CD4-positive, alpha-beta T cell treated with Interferon alpha-2 for 1 hour (primary cell): Measurements from ENCODE around the gene DPAGT1.
"Not testable (repeated sequence)": the region's sequence is repeated elsewhere in the genome, so short reads cannot be mapped to it uniquely, and the experiment has no call there.

Source experiments
- DNase-seq, 2 donors: peaks; one replicate each; pipeline ENCODE4 v3.0.0-alpha.2; 2020 to 2022

DPAGT1 gene

GRCh38 chr11:119093942-119094815, 7.5 kb downstream of the DPAGT1 start:
- peak; percentile 23 to 51 for DNase-seq

- no peak for DNase-seq
Measured at GRCh38 chr11:119092880-119093842, 8.5 kb downstream of the DPAGT1 start.

DNA sequence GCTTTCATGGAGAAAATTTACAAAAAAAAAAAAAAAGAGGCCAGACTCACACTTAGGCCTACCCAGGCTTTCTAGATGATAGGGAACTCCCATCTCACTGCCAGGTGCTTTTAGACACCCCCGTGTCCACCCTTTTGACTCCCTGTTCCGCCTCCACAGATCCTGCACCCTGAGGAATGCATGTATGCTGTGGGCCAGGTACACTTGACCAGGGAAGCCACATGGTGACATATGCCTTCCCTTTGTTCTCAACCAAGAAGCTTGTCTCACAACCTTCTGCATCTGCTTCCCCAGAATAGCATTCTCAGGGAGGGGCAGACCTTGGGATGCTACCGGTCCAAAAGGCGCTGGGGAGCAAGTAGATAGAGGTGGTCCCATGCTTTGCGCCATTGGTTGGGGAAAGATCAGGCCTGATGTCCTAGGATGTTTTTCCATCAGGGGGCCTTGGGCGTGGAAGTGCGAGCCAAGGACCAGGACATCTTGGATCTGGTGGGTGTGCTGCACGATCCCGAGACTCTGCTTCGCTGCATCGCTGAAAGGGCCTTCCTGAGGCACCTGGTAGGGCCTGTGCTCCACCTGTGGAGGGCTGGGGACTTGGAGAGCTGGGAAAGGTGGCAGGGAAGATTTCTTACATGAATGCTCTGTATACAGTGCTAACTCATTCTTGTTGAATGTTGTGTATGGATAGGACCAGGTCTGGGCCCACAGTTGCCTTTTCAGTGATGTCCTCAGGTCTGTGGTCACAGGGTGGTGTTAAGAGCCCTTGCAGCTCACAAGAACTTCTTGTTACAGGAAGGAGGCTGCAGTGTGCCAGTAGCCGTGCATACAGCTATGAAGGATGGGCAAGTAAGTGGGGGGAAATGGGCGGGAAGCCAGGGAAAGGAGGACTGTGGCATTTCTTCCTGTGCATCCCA, 9.4 kb downstream of the DPAGT1 start:
- DNase-seq = no peak

GRCh38 chr11:119091178-119091577, 10.5 kb downstream of the DPAGT1 start:
- DNase-seq = no peak

DNA sequence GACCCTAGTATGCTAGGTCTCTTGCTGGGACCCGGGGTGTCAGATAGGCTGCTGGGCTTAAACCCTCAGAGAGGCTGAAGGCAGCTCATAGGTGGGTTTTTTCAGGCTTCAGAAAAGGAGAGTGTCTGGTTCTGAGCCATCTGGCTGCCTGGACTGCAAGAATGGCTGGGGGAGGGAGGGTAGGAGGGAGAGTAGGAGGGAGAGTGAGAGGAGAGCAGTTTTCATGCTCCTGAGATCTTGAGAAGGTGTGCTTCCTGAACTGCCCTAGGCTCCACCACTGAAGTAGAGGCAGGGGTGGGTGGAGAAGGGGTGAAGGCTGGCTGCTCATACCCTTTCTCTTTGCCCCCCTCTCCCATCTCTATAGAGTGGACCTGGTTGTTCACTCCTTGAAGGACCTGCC, 12.3 kb downstream of the DPAGT1 start:
- DNase-seq = no peak

- no peak for DNase-seq
Measured at GRCh38 chr11:119088406-119088805, 13.2 kb downstream of the DPAGT1 start.

DNA sequence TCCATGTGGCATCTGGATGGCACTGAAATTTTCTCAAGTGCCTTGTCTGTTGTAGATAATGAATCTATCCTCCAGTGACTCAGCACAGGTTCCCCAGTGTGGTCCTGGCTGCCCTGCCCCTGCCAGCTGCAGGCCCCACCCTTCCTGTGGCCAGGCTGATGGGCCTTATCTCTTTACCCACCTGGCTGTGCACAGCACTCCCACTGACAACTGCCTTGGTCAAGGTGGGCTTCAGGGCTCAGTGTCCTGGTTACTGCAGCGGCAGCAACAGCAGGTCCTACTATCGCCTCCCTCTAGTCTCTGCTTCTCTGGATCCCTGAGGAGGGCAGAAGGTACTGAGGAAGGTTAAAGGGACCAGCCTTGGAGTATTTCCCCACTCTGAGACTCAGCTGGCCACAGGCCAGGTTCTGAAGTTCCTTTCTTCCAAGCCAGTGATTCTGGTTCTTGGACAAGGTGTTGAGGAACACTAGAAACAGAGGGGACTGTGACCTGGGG, 13.9 kb downstream of the DPAGT1 start:
- DNase-seq = no peak

DNA sequence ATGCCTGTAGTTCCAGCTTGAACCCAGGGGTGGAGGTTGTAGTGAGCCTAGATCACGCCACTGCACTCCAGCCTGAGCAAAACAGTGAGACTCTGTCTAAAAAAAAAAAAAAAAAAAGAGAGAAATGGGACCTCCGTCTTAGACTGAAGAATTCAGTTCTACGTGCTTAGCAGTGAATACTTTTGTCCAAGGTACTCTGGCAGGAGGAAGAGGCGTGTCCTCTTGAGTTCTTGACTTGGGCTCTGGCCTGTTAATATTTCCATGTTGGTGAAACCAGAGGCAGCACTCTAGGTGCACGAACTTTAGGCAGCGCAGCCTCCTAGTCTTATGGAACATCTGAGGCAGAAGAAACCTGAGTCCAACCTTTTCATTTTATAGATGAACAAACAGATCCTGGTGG, 14.5 kb downstream of the DPAGT1 start:
- no peak for DNase-seq

DNA sequence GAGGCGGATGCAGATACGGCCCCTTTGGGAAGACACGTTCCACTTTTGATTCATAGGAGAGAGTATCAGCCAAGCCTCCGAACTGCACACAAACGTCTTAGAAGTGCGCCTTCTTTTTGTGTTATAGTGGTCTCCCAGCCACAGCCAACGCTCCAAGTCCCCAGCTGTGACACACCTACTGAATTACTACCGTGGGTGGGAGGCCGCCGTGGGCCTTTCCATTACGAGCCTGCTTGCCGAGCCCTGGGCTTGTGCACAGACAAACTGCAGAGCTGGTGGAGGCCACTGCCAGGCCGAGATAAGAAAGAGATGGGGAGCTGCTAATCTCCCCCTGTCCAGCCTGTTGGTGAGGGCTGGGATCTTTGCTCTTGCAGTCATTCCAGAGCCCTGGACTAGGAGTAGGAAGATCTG, 16.2 kb downstream of the DPAGT1 start:
- peak in 1 of 2 donors; percentile 22 for DNase-seq

GRCh38 chr11:119084663-119085436, 16.8 kb downstream of the DPAGT1 start, which contains the start of gene HMBS:
Gene HMBS (plus strand): TSS chr11:119084881. CDS start chr11:119085034, 153 bp downstream.
- DNase-seq = peak; percentile 91 to 94

GRCh38 chr11:119081682-119082260, 19.9 kb downstream of the DPAGT1 start:
- no peak for DNase-seq

DNA sequence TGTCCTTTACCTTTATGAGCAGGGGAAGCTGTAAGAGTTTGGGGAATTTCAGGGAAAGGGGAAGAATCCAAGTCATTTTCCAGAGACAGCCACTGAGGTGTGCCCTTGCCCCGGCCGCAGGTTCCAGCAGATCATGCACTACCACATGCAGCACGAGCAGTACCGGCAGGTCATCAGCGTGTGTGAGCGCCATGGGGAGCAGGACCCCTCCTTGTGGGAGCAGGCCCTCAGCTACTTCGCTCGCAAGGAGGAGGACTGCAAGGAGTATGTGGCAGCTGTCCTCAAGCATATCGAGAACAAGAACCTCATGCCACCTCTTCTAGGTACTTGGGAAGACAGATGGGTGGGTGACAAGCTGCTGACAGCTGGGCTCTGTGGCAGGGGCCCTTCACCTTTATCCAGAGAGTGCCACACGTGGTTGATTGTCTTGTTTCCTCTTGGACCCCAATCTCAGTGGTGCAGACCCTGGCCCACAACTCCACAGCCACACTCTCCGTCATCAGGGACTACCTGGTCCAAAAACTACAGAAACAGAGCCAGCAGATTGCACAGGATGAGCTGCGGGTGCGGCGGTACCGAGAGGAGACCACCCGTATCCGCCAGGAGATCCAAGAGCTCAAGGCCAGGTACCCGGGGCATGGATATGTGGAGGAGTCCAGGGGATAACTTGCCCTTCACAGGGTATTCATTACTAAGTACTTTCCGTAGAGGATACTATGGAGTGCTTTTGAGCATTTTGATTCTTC, 22.8 kb downstream of the DPAGT1 start:
- DNase-seq = no peak

DNA sequence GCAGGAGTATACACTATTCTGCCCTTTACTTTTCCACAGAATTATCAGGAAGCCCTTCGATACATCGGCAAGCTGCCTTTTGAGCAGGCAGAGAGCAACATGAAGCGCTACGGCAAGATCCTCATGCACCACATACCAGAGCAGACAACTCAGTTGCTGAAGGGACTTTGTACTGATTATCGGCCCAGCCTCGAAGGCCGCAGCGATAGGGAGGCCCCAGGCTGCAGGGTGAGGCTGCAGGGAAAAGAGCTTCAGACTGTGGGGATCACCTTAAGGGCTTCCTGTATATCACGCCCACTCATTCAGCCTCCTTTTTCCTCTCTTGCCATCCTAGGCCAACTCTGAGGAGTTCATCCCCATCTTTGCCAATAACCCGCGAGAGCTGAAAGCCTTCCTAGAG, 23.8 kb downstream of the DPAGT1 start:
- DNase-seq = no peak

DNA sequence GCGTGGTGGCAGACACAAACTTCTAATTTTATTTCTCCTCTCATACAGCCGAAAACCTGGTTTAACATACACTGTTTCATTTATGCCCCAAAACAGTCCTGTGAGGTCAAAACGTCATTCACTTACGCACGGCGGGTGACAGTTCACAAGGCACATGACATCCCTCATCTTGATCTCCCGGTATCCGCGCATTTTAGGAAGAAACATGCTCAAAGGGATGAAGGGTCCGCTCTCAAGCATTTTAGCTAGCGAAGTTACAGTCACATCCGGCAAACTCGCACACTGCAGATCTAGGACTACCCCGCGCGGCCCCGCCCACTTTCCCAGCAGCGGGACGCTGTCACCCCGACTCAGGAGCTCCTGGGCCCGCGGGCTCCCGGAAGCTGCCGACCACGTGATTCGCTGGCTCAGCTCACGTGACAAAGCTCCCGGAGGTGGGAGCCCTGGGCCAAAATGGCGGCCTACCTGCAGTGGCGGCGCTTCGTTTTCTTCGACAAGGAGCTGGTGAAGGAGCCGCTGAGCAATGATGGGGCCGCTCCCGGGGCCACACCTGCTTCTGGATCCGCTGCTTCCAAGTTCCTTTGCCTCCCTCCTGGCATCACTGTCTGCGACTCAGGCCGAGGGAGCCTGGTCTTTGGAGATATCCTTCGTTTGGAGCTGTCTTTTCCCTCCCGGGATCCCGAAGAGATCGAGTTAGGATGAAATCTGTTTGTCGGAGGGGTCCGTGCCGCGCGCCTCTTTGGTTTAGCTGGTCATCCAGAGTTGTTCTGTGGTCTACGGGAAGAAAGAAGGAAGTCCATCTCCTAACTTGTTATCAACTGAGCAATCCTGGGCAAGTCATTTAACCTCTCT, 34.1 kb downstream of the DPAGT1 start, which contains the start of gene VPS11:
TSS of gene VPS11 (plus strand) at position 448 of the 852 bp plus-strand sequence. CDS start at position 454, 6 bp downstream.
- DNase-seq = peak; percentile 97

GRCh38 chr11:119065369-119065768, 36.3 kb downstream of the DPAGT1 start:
- peak; percentile 54 to 69 for DNase-seq

GRCh38 chr11:119062779-119063178, 38.9 kb downstream of the DPAGT1 start:
- DNase-seq = no peak

DNA sequence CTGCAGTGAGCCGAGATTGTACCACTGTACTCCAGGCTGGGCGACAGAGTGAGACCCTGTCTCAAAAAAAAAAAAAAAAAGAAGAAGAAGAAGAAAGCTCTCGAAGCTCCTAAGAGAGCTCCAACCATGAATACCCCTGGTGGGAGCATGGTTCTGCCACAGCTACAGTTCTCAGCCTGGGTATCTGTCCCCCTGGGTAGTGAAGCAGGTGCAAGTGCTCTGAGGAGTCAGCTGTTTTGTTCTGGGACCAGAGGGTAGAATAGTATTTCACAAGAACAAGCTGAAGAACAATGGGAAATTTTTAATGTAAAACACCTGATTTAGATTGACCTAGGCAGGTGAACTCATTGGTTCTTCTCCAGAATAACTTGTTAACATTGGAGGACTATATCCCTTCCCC, 40.4 kb downstream of the DPAGT1 start:
- DNase-seq = no peak

GRCh38 chr11:119059128-119059527, 42.5 kb downstream of the DPAGT1 start:
- DNase-seq = not testable (repeated sequence)
